A549 treated with CpdA at 1 μM for 4 hours (cell line): ENCODE measurements around the gene PIAS2. TPM values are rescaled to one million over a fixed set of nuclear protein-coding genes. Genes with fewer than 3 reads are reported as not detected.

Experiments
- total RNA-seq: library from RNA; stranded (reverse); fragments of 200-300 nt; extraction: Qiagen RNA extraction; gene quantifications from 5 replicates; pipeline ENCODE4 v1.2.3, GENCODE V29; 2022; ENCODE audit warnings: low read depth

Gene PIAS2, protein sequence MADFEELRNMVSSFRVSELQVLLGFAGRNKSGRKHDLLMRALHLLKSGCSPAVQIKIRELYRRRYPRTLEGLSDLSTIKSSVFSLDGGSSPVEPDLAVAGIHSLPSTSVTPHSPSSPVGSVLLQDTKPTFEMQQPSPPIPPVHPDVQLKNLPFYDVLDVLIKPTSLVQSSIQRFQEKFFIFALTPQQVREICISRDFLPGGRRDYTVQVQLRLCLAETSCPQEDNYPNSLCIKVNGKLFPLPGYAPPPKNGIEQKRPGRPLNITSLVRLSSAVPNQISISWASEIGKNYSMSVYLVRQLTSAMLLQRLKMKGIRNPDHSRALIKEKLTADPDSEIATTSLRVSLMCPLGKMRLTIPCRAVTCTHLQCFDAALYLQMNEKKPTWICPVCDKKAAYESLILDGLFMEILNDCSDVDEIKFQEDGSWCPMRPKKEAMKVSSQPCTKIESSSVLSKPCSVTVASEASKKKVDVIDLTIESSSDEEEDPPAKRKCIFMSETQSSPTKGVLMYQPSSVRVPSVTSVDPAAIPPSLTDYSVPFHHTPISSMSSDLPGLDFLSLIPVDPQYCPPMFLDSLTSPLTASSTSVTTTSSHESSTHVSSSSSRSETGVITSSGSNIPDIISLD
- total RNA-seq = 8.1 to 8.9 TPM (median 8.2 TPM) in 5 replicates

DNA sequence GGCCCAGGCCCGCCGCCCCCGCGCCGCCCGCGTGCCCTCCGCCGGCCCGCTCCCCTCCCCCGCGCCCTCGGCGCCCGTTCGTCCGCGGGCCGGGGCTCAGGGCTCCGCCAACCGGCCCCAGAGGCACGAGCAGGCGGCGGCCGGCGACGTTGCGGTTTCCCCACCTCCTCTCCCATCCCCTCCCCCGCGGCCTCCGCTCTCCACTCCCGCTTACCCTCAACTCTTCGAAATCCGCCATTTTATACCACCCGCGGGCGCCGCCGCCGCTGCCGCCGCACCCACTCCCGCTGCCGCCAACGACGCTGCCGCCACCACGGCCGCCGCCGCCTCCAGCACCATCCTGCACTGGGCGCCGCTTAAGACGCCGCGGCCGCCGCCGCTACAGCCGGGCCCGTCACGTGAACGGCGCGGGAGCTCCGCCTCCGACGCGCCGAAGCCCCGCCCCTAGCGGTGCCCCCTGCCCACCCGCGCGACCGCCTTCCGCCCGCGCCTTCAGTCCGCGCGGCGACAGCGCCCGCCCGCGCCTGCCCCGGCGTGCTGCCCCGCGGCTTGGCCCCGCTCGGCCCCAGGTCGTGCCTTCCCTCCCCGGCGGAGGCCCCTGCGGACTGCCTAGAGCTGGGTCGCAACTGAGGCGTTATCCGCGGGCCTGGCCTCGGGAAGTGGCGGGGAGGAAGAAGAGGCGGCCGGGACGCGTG, at the start of gene PIAS2, which contains the start of gene KATNAL2:
Gene PIAS2 (minus strand): TSS at position 400 of the 695 bp plus-strand sequence. CDS start 162 bp downstream, at position 238.
Gene KATNAL2 (plus strand): TSS at position 495 of the 695 bp plus-strand sequence. CDS start 29,271 bp downstream, outside the sequence.

DNA sequence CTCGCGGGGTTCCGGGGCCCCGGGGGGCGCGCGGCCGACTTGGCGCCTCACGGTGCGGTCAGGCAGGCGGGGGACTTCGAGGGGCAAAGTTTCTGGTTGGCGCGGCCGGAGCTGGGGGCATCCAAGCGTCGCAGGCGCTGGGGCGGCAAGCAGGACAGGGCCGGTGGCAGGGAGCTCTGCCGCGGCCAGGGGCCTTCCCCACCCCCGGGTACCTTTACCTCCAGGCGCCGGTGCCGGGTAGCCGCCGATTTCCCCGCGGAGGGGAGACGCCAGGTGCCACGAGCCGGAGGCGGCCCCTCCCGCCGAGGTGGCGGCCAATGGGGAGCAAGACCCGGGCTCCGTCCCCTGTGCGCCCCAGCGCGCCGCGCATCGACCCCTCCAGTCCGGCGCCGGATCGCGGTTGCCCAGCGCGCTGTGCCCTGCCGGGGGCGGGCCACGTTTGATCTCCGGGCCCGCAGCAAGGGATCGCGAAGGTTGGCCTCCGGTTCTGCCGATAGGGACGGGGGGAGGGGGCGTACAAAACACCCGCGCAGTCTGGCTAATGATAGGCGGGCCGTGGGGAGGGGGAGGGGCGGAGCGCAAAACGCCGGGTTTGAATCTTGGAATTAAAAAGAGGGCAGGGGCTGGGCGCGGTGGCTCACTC, 160.6 kb downstream of the PIAS2 start, which contains the start of gene ST8SIA5:
Gene ST8SIA5 (minus strand): TSS at position 495 of the 643 bp plus-strand sequence. CDS start 545 bp downstream, outside the sequence.

Other genes starting within 250 kb of the PIAS2 start
- 0.03 TPM in 1 of 5 replicates, not detected in the others for gene ST8SIA5, start 160.5 kb downstream of the PIAS2 start, total RNA-seq
- 1.5 to 1.9 TPM (median 1.7 TPM) in 5 replicates for gene KATNAL2, start 95 bp upstream of the PIAS2 start, total RNA-seq
- gene ELOA2, start 118.1 kb upstream of the PIAS2 start, total RNA-seq = not detected in 5 replicates
- gene HDHD2, start 233.0 kb upstream of the PIAS2 start, total RNA-seq = 7.6 to 10.5 TPM (median 9.4 TPM) in 5 replicates